ENCODE results near the gene CXCL11. TPM values are rescaled to one million over a fixed set of nuclear protein-coding genes. Genes with fewer than 3 reads are reported as not detected.
A peak's percentile ranks its signal among the peaks of the same experiment; 100 is the strongest.
"Not testable (repeated sequence)": the region's sequence is repeated elsewhere in the genome, so short reads cannot be mapped to it uniquely, and the experiment has no call there.

Gene CXCL11
- total and polyA plus RNA-seq, 10 donors, result 0.96 to 5.4 (median 2.2) TPM

- 83 to 90% (median 84%) methylated on average over 15 to 18 of the region's 18 CpGs for WGBS, 5 donors
- H3K27me3 ChIP-seq (replicated peaks in 1 of 7); H3K4me3 ChIP-seq; H3K27ac ChIP-seq; intact Hi-C loops (cut with DNase I; ENCODE audit: low total_unique reads); H3K4me1 ChIP-seq; DNase-seq; H3K9me3 ChIP-seq; H3K36me3 ChIP-seq: not testable (repeated sequence)
These were observed 6.5 kb upstream of the CXCL11 start for GRCh38 chr4:76042241-76042998.

- no peak for DNase-seq
- Histone ChIP-seq H3K9me3 (no peaks in the 10 kb centered on the region), H3K4me1 (peaks cover 0 to 7% (median 0%) of the 10 kb centered on the region in 6 donors), H3K36me3 (no peaks in the 10 kb centered on the region), H3K27me3 (replicated peaks in 1 of 7) (no peaks in the 10 kb centered on the region), H3K27ac (peak overlapping the region in 1 of 8 donors; percentile 56), H3K4me3 (no peak overlapping the region)
- WGBS, 5 donors, result 89 to 99% (median 93%) methylated on average over 3 of the region's 3 CpGs
- intact Hi-C loops (cut with DNase I; ENCODE audit: low total_unique reads), result no loop called here
- no peak for TF ChIP-seq POLR2AphosphoS5 (IDR thresholded peaks at IDR 0.05)
- no peak for TF ChIP-seq POLR2A (IDR thresholded peaks at IDR 0.05)
- no peak for TF ChIP-seq CTCF (IDR thresholded peaks at IDR 0.05 in 8 of 11, conservative IDR thresholded peaks at IDR 0.05 in 3 of 11)
These were observed 985 bp upstream of the CXCL11 start for GRCh38 chr4:76036855-76037254.

- 41 to 62% (median 46%) methylated on average over 3 of the region's 3 CpGs for WGBS, 5 donors
- peaks cover 0 to 7% (median 0%) of the 10 kb centered on the region in 6 donors for H3K4me1 ChIP-seq
These were observed 729 bp downstream of the CXCL11 start for GRCh38 chr4:76035141-76035540.

GRCh38 chr4:76029300-76029699 lies 6.6 kb downstream of the CXCL11 start:
- peak overlapping the region in 2 of 8 donors; percentile 63 to 66 for H3K27ac ChIP-seq
- TF ChIP-seq POLR2AphosphoS5 (IDR thresholded peaks at IDR 0.05) (no peak), CTCF (IDR thresholded peaks at IDR 0.05 in 8 of 11, conservative IDR thresholded peaks at IDR 0.05 in 3 of 11) (no peak), POLR2A (IDR thresholded peaks at IDR 0.05) (no peak)
- DNase-seq, result no peak
- 58 to 80% (median 71%) methylated on average over 2 of the region's 2 CpGs for WGBS, 5 donors
- no peaks in the 10 kb centered on the region for H3K9me3 ChIP-seq
- no peaks in the 10 kb centered on the region for H3K27me3 ChIP-seq (replicated peaks in 1 of 7)
- H3K4me3 ChIP-seq, result no peak overlapping the region
- no peaks in the 10 kb centered on the region for H3K36me3 ChIP-seq
- H3K4me1 ChIP-seq, result peaks cover 0 to 24% (median 11%) of the 10 kb centered on the region in 6 donors
- intact Hi-C loops (cut with DNase I; ENCODE audit: low total_unique reads), result no loop called here

More at GRCh38 chr4:76035141-76035540, 729 bp downstream of the CXCL11 start:
- peak overlapping the region in 1 of 8 donors; percentile 56 for H3K27ac ChIP-seq
- intact Hi-C loops (cut with DNase I; ENCODE audit: low total_unique reads), result no loop called here
- no peaks in the 10 kb centered on the region for H3K9me3 ChIP-seq
- TF ChIP-seq POLR2AphosphoS5 (IDR thresholded peaks at IDR 0.05), result no peak
- TF ChIP-seq POLR2A (IDR thresholded peaks at IDR 0.05), result no peak
- no peak for TF ChIP-seq CTCF (IDR thresholded peaks at IDR 0.05 in 8 of 11, conservative IDR thresholded peaks at IDR 0.05 in 3 of 11)
- no peaks in the 10 kb centered on the region for H3K36me3 ChIP-seq
- DNase-seq, result no peak
- no peaks in the 10 kb centered on the region for H3K27me3 ChIP-seq (replicated peaks in 1 of 7)
- H3K4me3 ChIP-seq, result peak overlapping the region in 1 of 8 donors; percentile 12

Measured in spleen (tissue), 11 donors.